GM13976 (cell line): ENCODE results near the gene METTL9.

Experiments
- DNase-seq: peaks from one replicate; pipeline ENCODE4 v3.0.0; 2012; ENCODE audit warnings: low spot score
- in situ Hi-C: fragments of 300-500 bp; cut with MboI; formaldehyde crosslinking; loops from one replicate; pipeline ENCODE4 v1.12.0; 2022; ENCODE audit warnings: low sequenced_read_pairs, mixed read lengths, inconsistent platforms; ENCODE audit not compliant: unreplicated experiment
- TF ChIP-seq, protein P1 (sequence below): IDR thresholded peaks from 2 replicates; pipeline ENCODE4 v1.5.1; 2012; ENCODE audit warnings: borderline replicate concordance, mild to moderate bottlenecking; ENCODE audit not compliant: insufficient read depth; ENCODE audit errors: extremely low read depth, missing control alignments, control extremely low read depth

METTL9 gene

DNA sequence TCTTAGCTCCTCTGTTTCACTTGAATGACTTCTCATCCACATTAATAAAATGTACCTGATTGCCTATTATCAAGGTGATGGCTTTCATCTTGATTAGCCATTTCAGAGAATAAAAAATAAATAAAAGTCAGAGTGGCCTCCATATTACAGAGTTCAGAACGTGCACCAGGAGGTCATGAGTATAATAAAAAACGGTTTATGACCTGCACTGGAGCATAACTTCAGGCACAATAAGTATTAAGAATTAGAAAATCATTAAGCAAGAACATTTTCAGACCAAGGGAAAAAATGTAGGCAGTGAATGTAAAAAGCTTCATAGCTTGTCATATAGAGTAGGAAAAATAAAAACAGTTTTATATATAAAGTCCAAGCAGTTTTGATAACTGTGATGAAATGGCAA lies 11.4 kb downstream of the METTL9 start:
- TF ChIP-seq, protein P1, sequence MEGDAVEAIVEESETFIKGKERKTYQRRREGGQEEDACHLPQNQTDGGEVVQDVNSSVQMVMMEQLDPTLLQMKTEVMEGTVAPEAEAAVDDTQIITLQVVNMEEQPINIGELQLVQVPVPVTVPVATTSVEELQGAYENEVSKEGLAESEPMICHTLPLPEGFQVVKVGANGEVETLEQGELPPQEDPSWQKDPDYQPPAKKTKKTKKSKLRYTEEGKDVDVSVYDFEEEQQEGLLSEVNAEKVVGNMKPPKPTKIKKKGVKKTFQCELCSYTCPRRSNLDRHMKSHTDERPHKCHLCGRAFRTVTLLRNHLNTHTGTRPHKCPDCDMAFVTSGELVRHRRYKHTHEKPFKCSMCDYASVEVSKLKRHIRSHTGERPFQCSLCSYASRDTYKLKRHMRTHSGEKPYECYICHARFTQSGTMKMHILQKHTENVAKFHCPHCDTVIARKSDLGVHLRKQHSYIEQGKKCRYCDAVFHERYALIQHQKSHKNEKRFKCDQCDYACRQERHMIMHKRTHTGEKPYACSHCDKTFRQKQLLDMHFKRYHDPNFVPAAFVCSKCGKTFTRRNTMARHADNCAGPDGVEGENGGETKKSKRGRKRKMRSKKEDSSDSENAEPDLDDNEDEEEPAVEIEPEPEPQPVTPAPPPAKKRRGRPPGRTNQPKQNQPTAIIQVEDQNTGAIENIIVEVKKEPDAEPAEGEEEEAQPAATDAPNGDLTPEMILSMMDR: no peak
- no peak for DNase-seq
- in situ Hi-C loops: no loop called here

- DNase-seq: no peak
- in situ Hi-C loops: no loop called here
- TF ChIP-seq, protein P1: no peak
These were observed 11.8 kb downstream of the METTL9 start for GRCh38 chr16:21611198-21611555.

GRCh38 chr16:21611556-21612384 lies 12.4 kb downstream of the METTL9 start:
- DNase-seq: no peak
- TF ChIP-seq, protein P1: no peak
- in situ Hi-C loops: no loop called here

DNA sequence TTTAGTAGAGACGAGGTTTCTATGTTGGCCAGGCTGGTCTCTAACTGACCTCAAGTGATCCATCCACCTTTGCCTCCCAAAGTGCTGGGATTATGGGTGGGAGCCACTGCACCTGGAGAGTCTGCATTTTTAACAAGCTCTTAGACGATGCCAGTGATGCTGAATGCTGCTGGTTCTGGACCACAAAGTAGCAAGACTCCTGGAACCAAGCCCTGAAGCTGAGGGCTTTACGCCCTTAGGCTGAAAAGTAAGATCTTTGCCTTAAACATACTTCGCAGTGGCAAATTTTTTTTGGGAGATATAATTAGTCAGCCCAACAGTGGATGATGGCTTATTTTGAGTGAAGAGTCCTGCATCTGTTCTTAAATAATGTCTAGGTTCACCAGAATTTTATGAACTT lies 14.0 kb downstream of the METTL9 start:
- TF ChIP-seq, protein P1: no peak
- no peak for DNase-seq
- in situ Hi-C loops: no loop called here

DNA sequence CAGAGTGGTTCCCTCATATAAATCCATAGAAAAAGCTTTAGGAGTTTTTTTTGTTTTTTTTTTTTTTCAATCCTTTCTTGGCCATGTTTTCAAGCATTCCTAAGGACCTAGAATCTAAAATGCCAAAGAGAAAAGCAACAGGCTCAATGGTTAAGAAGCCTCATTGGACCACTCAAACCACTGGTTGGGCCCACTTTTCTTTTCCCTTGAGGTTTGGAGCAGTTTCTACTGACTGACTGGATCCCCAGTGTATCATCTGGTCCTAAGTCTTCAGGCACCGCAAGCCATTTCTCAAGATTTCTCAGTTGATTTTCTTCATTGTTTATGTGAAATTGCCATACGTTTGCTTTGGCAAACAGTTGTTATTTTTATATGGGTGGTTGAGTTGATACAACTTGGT lies 14.4 kb downstream of the METTL9 start:
- DNase-seq: no peak
- TF ChIP-seq, protein P1: no peak
- in situ Hi-C loops: no loop called here

DNA sequence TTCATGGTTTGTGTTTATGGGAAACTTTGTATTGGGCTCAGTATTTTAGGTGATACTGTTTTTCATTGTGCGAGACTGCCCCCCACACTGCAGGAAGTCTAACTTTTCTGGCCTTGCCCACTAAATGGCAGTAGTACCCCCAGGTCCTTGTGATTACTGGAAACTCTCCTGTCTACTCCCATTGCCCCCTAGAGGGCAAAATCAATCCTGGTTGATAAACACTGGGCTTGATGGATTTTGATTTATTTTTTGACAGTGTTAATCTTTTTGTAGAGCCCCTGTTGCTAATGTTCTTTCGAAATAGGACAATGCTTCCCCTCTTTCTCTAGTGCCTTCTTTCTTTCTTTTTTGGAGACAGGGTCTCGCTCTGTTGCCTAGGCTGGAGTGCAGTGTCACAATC lies 15.5 kb downstream of the METTL9 start:
- no peak for DNase-seq
- TF ChIP-seq, protein P1: no peak
- in situ Hi-C loops: no loop called here

- in situ Hi-C loops: no loop called here
- DNase-seq: no peak
- TF ChIP-seq, protein P1: no peak
These were observed 18.2 kb downstream of the METTL9 start for GRCh38 chr16:21617607-21618006.
